CD4-positive, alpha-beta T cell treated with Interferon alpha-2 for 1 hour (primary cell): ENCODE data around the gene OR4F6.

Experiments used
- DNase-seq, 2 donors: peaks; one replicate each; pipeline ENCODE4 v3.0.0-alpha.2; 2020 to 2022

OR4F6 gene

GRCh38 chr15:101805605-101806345, 2.5 kb downstream of the OR4F6 start:
- DNase-seq, result no peak

- no peak for DNase-seq
Measured at GRCh38 chr15:101807345-101807945, 4.1 kb downstream of the OR4F6 start.

- DNase-seq, result no peak
Measured at GRCh38 chr15:101808201-101808600, 4.9 kb downstream of the OR4F6 start.

GRCh38 chr15:101810456-101810855, 7.1 kb downstream of the OR4F6 start:
- DNase-seq, result no peak

- no peak for DNase-seq
Measured at GRCh38 chr15:101810876-101811275, 7.6 kb downstream of the OR4F6 start.

GRCh38 chr15:101811902-101812301, 8.6 kb downstream of the OR4F6 start, which contains the start of gene OR4F15:
TSS of gene OR4F15 (plus strand) at chr15:101812202. CDS start at chr15:101818187, 5,985 bp downstream.
- DNase-seq, result no peak

- no peak for DNase-seq
Measured at GRCh38 chr15:101813803-101814534, 10.7 kb downstream of the OR4F6 start.

GRCh38 chr15:101820781-101821180, 17.5 kb downstream of the OR4F6 start:
- no peak for DNase-seq

- no peak for DNase-seq
Measured at GRCh38 chr15:101827257-101827656, 23.9 kb downstream of the OR4F6 start.

- DNase-seq, result no peak
Measured at GRCh38 chr15:101828774-101829173, 25.5 kb downstream of the OR4F6 start.

- no peak for DNase-seq
Measured at GRCh38 chr15:101841656-101842055, 38.3 kb downstream of the OR4F6 start.

GRCh38 chr15:101844916-101845315, 41.6 kb downstream of the OR4F6 start:
- no peak for DNase-seq

GRCh38 chr15:101852356-101852755, 49.0 kb downstream of the OR4F6 start:
- DNase-seq, result no peak
